Measurements from ENCODE around the gene SPIC.
"Not testable (repeated sequence)": the region's sequence is repeated elsewhere in the genome, so short reads cannot be mapped to it uniquely, and the experiment has no call there.

SPIC gene

DNA sequence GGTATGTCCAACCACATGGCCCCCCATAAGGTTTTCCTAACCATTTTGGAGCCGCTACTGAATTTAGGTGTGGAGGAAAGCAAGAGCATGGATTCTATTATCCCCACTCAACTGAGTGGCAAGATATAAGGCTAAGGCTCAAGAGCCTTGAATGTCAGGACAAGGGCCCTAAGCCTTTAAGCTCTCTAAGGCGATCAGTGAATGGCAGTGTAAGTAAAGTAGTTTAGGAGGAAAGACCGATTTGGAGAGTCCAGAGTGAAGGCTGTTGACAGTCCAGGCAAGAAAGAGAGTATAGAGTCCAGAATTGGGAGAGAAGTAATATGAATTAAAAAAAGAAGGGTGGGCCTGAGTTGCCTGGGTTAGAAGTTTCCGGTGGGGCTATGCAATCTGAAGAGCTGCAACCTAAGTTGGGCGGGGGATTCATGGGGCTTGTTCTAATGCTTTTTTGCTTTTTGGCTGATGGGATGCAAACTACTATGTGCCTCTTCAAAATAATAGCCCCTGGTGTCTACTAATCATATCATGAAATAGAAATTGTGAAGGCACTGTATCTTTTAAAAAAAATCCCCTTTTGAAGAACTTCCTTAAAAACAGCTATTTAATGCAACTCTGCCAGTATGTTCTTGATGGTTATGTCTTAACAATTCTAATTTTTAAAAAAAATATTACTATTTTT, at the start of gene SPIC:
Gene SPIC, plus strand, starts transcription at position 626 of the 676 bp plus-strand sequence. CDS start 1,569 bp downstream, outside the sequence.
- no peak for DNase-seq

DNA sequence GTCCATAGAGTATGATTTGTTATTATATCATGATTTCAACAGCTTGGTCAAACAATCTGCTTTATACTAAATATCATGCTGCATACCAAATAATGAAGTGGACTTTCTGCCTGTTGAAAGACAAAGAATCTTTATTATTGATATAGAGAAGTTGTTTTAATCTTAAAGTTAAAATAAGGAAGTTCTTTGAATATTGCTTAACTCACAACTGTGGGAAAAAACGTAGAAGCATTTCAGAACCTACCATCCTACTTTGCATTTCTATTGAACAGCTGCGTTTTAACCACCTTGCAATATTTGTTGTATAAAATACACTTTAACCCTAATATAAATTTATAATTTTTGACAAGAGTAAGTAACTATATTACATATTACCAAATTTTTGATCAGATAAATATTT, 44.7 kb upstream of the SPIC start:
- no peak for DNase-seq

DNA sequence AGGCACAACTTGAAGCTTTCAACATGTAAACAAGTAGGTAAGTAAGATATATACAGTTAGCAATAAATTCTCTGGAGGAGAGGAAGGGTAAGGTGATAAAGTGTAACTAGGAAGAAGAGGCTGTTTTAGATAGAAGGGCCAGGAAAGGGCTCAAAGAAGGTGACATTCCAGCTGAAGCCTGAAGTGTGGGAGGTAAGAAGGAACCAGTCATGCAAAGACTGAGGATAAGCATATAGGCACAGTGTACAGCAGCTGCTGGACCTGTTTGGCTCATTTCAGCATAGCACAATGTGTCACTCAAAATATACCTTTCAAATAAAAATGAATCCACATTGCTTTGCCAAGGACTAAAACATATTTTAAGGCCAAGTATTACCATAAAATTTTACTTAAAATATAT, 39.0 kb upstream of the SPIC start:
- DNase-seq = no peak

DNA sequence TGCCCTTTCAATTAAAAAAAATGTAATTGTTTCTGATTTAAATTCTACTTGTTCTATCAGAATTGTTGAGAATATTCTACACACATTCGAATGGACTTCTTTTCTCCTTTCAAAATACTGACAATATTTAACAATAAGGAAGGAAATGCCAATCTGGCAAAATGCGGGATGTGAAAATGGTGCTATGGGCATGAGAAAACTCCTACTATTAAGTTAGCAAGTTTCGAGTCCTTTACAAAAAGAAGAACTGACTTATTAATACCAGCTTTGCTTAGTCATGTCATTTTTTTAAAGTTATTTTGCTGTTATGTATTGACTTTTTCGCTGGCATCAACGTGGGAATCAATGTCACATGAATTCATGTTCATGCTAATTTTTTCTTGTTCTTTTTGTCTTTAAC, 35.9 kb upstream of the SPIC start:
- no peak for DNase-seq

DNA sequence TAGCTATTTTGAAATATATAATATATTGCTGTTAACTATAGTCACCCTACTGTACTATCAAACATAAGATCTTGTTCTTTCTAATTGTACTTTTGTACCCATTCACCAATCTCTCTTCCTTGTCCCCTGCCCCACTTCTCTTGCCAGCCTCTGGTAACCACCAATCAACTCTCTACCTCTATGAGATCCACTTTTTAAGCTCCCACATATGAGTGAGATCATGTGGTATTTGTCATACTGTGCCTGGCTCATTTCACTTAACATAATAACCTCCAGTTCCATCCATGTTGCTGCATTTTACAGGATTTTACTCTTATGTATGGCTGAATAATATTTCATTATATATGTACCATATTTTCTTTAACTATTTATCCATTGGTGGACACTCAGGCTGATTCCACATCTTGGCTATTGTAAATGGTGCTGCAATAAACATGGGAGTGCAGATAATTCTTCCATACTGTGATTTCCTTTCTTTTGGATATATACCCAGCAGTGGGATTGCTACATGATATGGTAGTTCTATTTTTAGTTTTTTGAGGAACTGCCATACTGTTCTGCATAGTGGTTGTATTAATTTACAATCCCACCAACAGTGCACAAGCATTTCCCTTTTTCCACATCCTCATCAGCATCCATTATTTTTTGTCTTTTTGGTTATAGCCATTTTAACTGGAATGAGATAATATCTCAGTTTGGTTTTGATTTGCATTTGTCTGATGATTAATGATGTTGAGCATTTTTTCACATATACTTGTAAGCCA, 33.5 kb upstream of the SPIC start:
- DNase-seq = no peak

DNA sequence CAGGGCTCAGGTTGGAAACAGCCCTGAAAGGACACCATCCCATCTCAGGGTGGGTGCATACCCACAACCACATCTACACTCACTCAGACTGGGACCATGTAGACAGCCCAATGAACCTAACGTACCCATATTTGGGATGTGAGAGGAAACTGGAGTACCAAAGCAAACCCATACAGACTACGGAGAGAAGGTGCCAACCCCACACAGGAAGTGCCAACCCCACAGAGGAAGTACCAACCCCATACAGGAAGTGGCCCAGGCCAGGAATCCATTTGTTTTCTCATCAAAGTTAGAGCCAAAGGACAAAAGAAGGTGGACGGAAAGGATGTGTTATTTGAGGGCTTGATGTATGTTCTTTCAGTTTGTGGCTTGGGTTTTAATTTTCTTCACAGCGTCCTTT, 19.5 kb upstream of the SPIC start:
- no peak for DNase-seq

DNA sequence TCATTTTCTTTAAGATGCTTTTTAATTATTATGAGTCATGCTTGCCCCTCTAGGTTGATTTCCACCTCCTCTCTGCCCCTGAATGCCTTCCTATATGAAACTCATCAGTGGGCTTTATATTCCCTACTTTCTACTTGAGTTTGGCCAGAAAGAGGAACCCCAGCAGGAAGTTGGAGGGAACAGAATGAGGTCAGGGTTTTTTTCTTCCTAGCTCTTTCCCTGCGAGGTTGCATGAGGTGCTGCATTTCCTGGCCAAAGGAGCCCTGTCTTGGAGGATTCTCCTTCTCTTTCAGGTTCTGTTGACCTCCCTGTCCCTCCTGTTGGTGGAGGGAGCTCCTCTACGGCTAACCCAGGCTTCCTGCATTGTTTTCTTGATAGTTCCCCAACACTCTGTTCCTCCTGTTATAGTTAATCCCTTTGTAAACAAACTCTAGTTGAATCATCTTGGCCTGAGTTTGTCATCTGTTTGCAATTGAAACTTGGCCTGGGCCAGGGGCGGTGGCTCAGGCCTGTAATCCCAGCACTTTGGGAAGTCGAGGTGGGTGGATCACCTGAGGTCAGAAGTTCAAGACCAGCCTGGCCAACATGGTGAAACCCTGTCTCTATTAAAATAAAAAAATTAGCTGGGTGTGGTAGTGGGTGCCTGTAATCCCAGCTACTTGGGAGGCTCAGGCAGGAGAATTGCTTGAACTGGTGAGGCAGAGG, 15.3 kb upstream of the SPIC start:
- DNase-seq = no peak

DNA sequence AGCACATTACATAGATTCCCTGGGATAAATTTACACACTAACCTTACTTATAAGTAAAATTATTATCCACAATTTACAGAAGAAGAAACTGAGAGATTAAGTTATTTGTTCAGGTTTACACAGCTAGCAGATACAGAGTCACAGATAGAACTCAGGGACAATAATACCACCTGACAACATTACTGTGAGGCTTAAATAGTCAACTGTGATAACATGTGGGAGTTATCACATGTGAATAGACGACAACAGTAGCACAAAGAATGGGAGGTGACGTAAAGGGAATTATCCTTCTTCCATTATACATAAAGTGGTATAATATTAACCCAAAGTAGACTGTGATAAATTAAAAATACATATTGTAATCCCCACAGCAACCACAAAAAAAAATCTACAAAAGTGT, 6.2 kb upstream of the SPIC start:
- DNase-seq = no peak

DNA sequence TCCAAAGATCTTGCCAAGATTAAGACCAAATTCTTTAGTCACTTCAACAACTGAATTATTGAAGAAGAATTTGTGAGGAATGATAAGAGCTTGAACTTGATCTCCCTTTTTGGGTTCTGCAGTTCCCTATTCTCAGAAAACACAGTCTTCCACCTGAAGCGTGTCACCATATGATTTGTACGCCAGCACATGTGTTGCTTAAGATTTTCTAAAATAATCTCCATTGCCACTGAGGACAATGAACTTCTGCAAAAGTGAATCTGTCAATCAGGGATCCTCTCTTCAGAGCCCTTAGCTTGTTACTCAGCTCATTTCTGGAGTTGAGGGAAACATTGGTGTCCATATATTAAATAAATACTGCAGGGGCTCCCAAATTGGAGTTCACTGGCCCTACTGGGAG, 4.2 kb upstream of the SPIC start:
- no peak for DNase-seq

DNA sequence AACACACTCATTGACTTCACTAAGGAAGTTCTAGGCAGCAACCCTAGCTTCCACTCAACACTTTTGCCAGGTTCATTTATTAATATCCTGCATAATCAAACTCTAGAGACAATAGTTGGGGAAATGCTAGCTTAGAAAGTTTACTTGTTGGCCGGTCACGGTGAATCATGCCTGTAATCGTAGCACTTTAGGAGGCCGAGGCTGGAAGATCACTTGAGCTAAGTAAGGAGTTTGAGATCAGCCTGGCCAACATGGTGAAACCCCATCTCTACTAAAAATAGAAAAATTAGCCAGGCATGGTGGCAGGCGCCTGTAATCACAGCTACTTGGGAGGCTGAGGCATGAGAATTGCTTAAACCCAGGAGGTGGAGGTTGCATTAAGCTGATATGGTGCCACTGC, 3.3 kb upstream of the SPIC start:
- DNase-seq = not testable (repeated sequence)

DNA sequence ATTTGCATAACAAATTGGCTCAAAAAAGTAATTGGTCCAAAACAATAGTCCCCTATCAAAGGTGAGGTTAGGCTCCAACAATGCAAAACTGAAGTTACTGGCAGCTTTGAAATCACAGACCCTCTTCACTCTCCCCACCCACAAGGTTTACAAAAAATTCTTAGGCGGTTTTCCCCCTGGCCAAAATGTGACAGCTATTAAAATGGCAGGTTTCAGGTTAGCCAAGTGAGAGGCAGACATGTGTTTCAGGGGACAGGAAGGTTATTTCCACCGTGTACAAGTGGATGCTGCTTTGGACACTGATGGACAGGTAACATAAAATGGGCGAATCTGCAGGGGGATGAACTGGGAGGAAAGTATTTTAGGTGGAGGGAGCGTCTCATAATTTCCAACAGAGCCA, 888 bp upstream of the SPIC start:
- DNase-seq = no peak

DNA sequence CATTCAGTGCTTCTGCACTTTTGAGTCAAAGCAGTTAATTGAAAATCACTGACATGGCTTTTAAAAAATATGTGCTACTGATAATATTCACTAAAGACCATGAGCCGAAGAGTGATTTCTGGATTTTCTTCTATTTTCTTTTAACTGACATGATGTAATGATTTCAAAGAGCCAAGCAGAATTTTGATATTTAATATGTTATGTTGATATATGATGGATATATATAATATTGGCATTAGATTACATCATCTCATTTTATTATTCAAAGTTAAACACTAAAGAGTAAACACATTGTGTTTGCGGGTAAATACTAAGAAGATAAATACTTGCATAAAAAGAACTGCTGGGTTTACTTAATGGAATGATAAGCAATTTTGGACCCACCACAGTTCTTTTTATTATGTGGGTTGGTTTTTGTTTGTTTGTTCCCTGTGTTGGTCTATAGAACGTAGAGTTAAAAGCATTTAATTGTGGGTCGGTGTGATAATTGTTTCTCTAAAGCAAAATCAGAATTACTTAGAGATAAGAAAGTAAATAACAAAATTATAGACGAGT, 692 bp downstream of the SPIC start:
- DNase-seq = no peak

DNA sequence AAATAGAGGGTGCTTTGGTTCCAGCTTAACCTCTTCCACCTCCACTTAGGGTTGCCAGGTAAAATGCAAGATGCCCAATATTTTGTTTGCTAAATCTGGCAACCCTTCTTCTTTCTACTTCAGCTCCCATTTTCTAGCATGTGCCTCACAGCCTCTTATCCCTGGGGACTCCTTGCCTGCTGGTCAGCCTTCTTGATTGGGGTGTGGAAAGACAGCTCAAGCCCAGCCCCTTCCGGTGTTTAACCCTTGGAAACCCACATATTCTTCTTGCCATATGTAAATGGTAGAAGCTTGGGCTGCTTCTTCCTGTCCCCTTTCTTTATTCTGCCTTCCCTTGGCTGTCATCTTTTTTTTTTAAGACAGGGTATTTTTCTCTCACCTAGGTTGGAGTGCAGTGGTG, 5.7 kb downstream of the SPIC start:
- no peak for DNase-seq

DNA sequence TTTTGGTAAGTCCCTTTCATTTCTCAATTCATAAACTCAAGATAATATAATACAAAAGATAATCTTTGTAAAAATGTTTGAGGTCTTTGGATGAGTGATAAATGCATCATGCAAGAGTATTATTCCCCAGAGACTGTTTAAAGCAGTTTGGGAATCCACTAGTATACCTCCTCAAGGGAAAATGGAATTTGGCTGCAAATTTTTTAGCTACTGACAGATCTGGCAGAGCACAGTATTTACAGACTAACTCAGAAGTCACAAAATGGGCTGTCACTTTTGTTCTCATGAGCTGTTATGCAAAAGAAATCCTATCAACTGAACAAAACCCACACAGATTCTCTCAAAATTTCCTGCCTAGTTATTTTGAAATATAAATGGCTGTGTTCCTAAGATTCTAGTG, 9.9 kb downstream of the SPIC start:
- no peak for DNase-seq

DNA sequence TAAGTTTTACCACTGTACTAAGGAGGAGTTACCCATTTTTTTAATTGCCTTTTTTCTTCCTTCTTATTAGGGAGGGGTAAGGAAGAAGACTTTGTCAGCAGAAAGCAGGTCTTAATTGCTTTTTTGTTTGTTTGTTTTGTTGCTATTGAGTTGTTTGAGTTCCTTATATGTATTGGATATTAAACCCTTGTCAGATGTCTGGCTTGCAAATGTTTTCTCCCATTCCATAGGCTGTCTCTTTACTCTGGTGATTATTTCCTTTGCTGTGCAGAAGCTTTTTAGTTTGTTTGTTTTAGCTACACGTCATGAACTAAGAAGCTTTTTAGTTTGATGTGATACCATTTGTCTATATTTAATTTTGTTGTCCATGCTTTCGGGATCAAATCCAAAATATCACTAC, 13.3 kb downstream of the SPIC start:
- DNase-seq = no peak

DNA sequence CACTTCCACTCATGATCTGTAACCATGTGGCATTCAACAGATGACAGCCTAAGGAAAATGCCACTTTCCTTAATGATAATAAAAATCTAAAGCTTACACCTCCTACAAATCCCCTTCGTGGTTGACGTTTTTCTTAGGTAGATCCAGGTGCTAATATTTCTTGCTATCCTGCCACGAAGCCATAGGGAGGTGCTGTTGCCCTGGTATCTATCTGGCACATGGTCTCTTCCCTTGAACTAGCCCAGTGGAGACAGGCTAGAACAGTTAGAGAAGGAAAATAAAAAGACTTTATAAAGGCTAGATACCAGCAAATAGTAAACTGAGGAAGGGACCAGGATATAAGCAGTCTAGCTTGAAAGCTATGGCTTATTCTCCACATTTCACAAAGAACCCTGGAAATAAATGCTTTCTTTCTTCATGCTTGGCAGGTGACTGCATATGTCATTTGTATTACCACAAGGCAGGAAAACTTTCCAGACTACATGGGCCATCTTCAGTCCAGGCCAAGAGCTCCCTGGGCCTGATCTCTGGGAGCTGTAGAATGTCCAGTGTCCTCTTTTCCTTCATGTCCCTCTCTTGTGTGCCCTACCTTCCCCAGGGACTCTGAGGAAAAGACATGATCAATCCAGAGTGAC, 15.3 kb downstream of the SPIC start:
- DNase-seq = no peak

DNA sequence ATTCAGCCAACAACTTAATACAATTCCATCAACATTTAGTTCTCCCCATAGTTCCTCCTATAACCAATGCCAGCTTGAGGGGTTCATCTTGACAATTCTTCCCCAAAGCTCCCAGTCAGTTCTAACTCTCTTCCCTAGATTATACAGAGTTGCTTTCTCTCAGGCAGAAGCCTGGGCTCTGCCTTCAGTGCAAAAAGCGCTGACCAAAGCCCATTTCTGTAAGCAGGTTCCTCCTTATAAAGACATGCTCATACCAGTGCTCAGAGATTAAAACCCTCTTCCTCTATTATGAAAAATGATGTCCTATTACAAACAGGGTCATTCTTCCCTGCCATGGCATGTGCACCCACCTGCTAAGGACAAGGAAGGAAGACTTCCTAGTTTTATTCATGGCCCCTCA, 16.2 kb downstream of the SPIC start:
- no peak for DNase-seq

DNA sequence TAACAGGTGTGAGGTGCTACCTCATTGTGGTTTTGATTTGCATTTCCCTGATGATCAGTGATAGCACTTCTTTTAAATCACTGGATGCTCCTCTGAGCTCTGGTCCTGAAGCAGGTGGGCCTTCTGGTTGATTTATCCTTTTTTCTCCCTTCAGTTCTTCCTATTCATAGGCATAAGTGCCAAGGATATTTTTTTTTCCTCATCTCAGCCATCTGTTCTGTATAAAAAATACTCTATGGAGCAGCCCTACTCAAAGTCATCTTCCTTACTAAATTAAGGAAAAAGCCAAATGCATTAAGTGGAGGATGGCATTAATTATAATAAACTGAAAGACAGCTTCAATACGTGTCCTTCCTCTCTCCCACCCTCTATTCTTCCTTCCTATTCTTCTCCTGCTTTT, 18.4 kb downstream of the SPIC start:
- DNase-seq = no peak

DNA sequence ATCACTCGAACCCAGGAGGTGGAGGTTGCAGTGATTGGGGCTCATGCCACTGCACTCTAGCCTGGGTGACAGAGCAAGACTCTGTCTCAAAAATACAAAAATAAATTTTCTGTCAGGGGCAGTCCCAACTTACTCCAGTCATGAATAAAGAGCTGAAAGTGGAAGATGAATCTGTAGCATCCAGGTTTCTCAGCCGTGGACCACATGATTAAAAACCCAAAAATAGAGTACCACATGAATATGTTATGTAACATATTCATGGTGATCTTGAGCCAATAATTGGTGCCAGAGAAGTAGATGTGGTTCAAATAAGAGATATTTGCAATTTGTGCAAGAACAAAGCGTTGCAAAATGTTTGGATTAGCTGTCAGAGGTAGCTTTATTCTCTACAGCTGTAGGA, 23.1 kb downstream of the SPIC start:
- no peak for DNase-seq

DNA sequence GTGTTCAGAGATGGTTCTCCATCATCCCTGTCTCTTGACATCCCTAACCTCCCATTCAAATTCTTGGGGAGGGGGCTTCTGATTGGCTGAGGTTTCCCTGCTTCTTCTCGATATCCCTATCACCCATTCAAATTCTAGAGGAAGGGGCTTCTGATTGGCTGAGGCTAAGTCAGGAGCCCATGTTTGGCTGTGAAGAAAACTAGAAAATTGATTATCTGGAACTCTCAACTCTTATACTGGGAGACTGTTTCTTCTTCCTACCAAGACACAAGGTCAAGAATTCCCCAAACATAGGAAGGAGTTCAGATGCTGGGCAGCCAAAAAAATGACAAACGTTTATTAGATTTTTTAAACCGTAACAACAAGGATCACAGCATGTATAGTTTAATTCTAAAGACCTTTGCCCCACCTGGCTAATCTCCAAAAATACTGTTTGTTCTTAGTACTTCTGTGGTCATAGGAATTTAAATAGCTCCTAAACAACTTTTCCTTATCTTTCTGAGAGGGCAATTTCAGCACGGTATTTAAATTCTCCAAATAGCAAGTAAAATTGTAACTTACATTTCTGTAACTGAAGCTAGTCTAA, 26.4 kb downstream of the SPIC start:
- DNase-seq = no peak

DNA sequence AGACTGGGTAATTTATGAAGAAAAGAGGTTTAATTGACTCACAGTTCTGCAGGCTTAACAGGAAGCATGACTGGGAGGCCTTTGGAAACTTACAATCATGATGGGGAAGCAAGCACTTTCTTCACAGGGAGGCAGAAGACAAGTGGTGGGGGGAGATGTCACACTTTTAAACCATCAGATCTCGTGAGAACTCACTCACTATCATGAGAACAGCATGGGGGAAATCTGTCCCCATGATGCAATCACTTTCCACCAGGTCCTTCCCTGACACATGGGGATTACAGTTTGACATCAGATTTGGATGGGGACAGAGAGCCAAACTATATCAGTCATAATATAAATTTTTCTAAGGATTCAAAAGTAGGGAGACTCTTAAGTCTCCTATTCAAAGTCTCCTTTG, 46.0 kb downstream of the SPIC start:
- DNase-seq = no peak

DNA sequence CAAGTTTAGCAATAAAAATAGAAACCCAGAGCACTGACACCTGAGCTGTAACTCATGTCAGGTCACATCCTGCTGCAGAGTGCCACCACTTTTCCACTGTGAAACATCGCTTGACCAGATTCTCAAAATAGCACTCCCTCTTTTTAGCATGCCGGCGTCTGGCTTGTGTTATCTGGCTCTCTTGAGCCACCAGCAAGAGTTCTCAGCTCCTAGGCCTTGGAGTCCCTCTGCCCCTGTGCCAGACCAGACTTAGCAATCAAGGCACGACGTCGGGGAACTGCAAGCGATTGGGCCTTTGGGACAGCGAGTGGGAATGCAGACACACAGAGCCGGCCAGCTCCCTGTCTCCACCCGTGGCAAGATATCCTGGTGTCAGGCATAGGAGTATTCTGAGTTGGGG, 52.5 kb downstream of the SPIC start:
- DNase-seq = no peak

DNA sequence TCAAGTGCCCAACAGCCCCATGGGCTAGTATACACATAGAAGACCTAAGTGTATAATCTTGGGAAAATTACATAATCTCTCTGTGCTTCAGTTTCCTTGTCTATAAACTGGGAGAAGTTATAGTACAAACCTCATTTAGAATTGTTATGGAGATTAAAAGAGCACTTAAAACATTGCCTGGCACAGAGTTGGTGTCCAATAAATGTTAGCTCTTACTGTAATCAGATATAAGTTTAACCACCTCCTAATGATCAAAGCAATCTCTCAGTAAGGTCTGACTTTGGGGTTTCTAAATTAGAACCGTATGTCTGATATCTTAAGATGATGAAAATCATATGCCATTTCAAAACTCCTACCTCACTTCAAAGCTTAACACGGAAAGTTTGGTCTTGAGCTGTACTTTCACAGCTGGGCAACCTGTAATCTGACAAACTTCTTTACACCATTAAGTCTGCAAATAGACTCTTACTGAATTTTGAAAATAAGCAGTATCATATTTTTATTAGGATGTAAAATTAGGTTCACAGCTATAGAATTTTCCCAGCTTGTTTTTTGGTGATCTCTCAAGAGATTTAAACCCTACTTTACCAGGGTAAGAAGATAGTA, 61.0 kb downstream of the SPIC start:
- no peak for DNase-seq
